Neuronal stem cell (in vitro differentiated cells): ENCODE results near the gene FAM161B.
"Not testable (repeated sequence)": the region's sequence is repeated elsewhere in the genome, so short reads cannot be mapped to it uniquely, and the experiment has no call there.

Experiments
- DNase-seq: peaks from one replicate; pipeline ENCODE4 v3.0.0-alpha.2; 2013; ENCODE audit warnings: low spot score
- H2AFZ ChIP-seq: one replicate; pipeline ENCODE4 v1.6.1; 2013; ENCODE audit warnings: mild to moderate bottlenecking, low read length, inconsistent platforms
- H2AK5ac ChIP-seq: 2 replicates; pipeline ENCODE4 v1.6.1; 2013; ENCODE audit warnings: low read depth, mild to moderate bottlenecking, inconsistent platforms, low read length, moderate library complexity, mixed read lengths
- H2BK120ac ChIP-seq: 2 replicates; pipeline ENCODE4 v1.6.1; 2013; ENCODE audit warnings: low read depth, mild to moderate bottlenecking, inconsistent platforms, low read length, moderate library complexity, mixed read lengths
- H2BK12ac ChIP-seq: one replicate; pipeline ENCODE4 v1.6.1; 2013; ENCODE audit warnings: low read length, inconsistent platforms
- H2BK15ac ChIP-seq: 2 replicates; pipeline ENCODE4 v1.6.1; 2013; ENCODE audit warnings: mild to moderate bottlenecking, low read length, inconsistent platforms, mixed read lengths
- H2BK5ac ChIP-seq: one replicate; pipeline ENCODE4 v1.6.1; 2013; ENCODE audit warnings: inconsistent platforms, mild to moderate bottlenecking, low read length, moderate library complexity
- H3K14ac ChIP-seq: one replicate; pipeline ENCODE4 v1.6.1; 2013; ENCODE audit warnings: low read length, inconsistent platforms
- H3K18ac ChIP-seq: 2 replicates; pipeline ENCODE4 v1.6.1; 2013; ENCODE audit warnings: low read length, inconsistent platforms
- H3K23ac ChIP-seq: 2 replicates; pipeline ENCODE4 v1.6.1; 2013; ENCODE audit warnings: low read depth, mild to moderate bottlenecking, mixed read lengths, low read length, inconsistent platforms; ENCODE audit not compliant: poor library complexity
- H3K27ac ChIP-seq: replicated peaks from 3 replicates; pipeline ENCODE4 v1.5.1; 2013; ENCODE audit warnings: low read length, inconsistent platforms
- H3K27me3 ChIP-seq, 3 experiments: 2 replicates each; pipeline ENCODE4 v1.6.1; 2013; ENCODE audit warnings: low read length in 3 of 3, mild to moderate bottlenecking in 2 of 3, inconsistent platforms in 1 of 3, low read depth in 1 of 3, mixed read lengths in 1 of 3, moderate library complexity in 1 of 3; ENCODE audit not compliant: control insufficient read depth in 3 of 3, insufficient read depth in 3 of 3
- H3K36me3 ChIP-seq, 2 donors: replicated peaks in 1 of 2; 2 replicates each; pipeline ENCODE4 v1.6.1; 2013; ENCODE audit warnings: low read length in 2 of 2; ENCODE audit not compliant: control insufficient read depth in 2 of 2, insufficient read depth in 2 of 2
- H3K4ac ChIP-seq: 2 replicates; pipeline ENCODE4 v1.6.1; 2013; ENCODE audit warnings: inconsistent platforms, mild to moderate bottlenecking, low read length, moderate library complexity
- H3K4me1 ChIP-seq, 2 donors: 1 replicate in 1 of 2; 2 replicates in 1 of 2; pipeline ENCODE4 v1.6.1; 2013; ENCODE audit warnings: low read length in 2 of 2, low read depth in 1 of 2; ENCODE audit not compliant: control insufficient read depth in 2 of 2, insufficient read depth in 1 of 2
- H3K4me2 ChIP-seq: one replicate; pipeline ENCODE4 v1.6.1; 2013; ENCODE audit warnings: mild to moderate bottlenecking, low read length, inconsistent platforms; ENCODE audit not compliant: insufficient read depth, poor library complexity, severe bottlenecking
- H3K4me3 ChIP-seq, 2 donors: 2 replicates each; pipeline ENCODE4 v1.5.1; 2013; ENCODE audit warnings: low read length in 2 of 2, mild to moderate bottlenecking in 2 of 2, inconsistent platforms in 1 of 2, moderate library complexity in 1 of 2
- H3K79me1 ChIP-seq: one replicate; pipeline ENCODE4 v1.6.1; 2013; ENCODE audit warnings: low read depth, mild to moderate bottlenecking, inconsistent platforms, low read length, moderate library complexity
- H3K9ac ChIP-seq: one replicate; pipeline ENCODE4 v1.6.1; 2013; ENCODE audit warnings: mild to moderate bottlenecking, low read depth, low read length, inconsistent platforms; ENCODE audit not compliant: poor library complexity
- H3K9me3 ChIP-seq, 2 donors: replicated peaks in 1 of 2; 2 replicates each; pipeline versions ENCODE3 to v1.6.1; 2013; ENCODE audit warnings: low read length in 2 of 2, mild to moderate bottlenecking in 2 of 2, inconsistent platforms in 1 of 2, low read depth in 1 of 2, mixed read lengths in 1 of 2, moderate library complexity in 1 of 2; ENCODE audit not compliant: control insufficient read depth in 2 of 2, insufficient read depth in 1 of 2
- H4K8ac ChIP-seq: one replicate; pipeline ENCODE4 v1.6.1; 2013; ENCODE audit warnings: low read depth, mild to moderate bottlenecking, inconsistent platforms, low read length, moderate library complexity
- H4K91ac ChIP-seq: one replicate; pipeline ENCODE4 v1.6.1; 2013; ENCODE audit warnings: low read length, low read depth, mild to moderate bottlenecking, inconsistent platforms; ENCODE audit not compliant: poor library complexity
- WGBS, 2 donors: extraction: QIAGEN DNeasy Blood & Tissue Kit; methylation state at CpG; one replicate each; pipeline ENCODE4 v1.1.7; 2013; ENCODE audit warnings: missing lambda C conversion rate in 2 of 2, mixed read lengths in 1 of 2; ENCODE audit not compliant: insufficient read length in 2 of 2, insufficient replicate concordance in 1 of 2; ENCODE audit errors: extremely low coverage in 2 of 2; 5-methylcytosine and 5-hydroxymethylcytosine counted together

Gene FAM161B

DNA sequence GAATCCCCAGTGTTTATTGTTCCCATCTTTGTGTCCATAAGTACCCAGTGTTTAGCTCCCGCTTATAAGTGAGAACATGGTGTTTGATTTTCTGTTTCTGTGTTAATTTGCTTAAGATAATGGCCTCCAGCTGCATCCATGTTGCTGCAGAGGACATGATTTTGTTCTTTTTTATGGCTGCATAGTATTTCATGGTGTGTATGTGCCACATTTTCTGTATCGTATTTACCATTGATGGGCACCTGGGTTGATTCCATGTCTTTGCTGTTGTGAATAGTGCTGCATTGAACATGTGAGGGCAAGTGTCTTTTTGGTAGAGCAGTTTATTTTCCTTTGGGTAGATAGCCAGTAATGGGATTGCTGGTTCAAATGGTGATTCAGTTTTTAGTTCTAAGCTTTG, 30.4 kb downstream of the FAM161B start:
- no CpG with 5 or more reads among the region's 2 CpGs for WGBS, 2 donors
- not testable (repeated sequence) for H3K23ac ChIP-seq, H3K4ac ChIP-seq, H3K4me3 ChIP-seq, H2BK12ac ChIP-seq, H4K91ac ChIP-seq, H2BK15ac ChIP-seq, H3K9me3 ChIP-seq, H3K9ac ChIP-seq, H3K79me1 ChIP-seq, H2AK5ac ChIP-seq, DNase-seq, H3K27ac ChIP-seq, H2BK5ac ChIP-seq, H2AFZ ChIP-seq, H2BK120ac ChIP-seq, H3K4me1 ChIP-seq, H3K4me2 ChIP-seq, H4K8ac ChIP-seq, H3K18ac ChIP-seq, H3K27me3 ChIP-seq, H3K14ac ChIP-seq
- H3K36me3 ChIP-seq: peaks cover 26 to 95% of the 10 kb centered on the region in 2 donors

DNA sequence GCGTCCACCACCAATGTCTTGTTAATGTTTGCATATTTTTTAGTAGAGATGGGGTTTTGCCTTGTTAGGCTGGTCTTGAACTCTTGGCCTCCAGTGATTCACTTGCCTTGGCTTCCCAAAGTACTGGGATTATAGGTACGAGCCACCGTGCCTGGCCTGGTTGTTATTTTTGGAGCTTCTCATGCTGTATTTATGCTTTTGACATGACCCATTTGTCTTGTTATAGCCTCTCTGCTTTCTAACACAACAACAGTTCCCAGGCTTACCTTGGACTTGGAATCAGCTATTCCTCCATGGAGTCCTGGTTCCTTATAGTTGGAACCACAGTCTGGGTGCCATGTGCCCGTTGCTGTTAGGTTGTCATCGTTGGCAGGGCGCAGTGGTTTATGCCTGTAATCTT, 33.6 kb downstream of the FAM161B start:
- no peak overlapping the region for H3K14ac ChIP-seq

DNA sequence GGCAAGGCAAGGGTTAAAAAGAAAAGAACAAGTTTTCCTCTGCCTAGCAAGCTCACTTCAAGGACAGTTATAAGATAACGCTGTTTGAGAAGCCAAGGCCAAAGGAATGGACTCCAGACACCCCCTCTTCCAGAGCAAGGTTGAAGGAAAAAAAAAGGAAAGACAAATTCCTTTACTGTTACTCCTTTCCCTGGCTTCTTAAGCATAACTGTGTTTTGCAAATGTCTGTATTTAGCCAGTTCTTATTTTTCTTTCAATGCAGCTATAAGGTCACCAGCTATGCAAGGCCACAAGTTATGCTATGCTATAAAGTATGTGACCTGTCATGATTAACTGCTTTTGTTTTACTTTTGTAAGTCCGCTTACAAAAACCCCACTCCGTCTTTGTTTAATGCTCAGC, 36.6 kb downstream of the FAM161B start:
- no peak overlapping the region for H4K91ac ChIP-seq
- no peak overlapping the region for H3K23ac ChIP-seq
- no peak for DNase-seq
- H3K4me2 ChIP-seq: no peak overlapping the region
- no peak overlapping the region for H2AFZ ChIP-seq
- no peak overlapping the region for H3K4me3 ChIP-seq
- H3K27me3 ChIP-seq: no peaks in the 10 kb centered on the region
- H3K9ac ChIP-seq: no peak overlapping the region
- H3K4me1 ChIP-seq: no peaks in the 10 kb centered on the region
- no peak overlapping the region for H3K14ac ChIP-seq
- H3K36me3 ChIP-seq: peaks cover 15 to 94% of the 10 kb centered on the region in 2 donors
- H3K27ac ChIP-seq: no peak overlapping the region
- no CpG with 5 or more reads among the region's 3 CpGs for WGBS, 2 donors
- H2BK120ac ChIP-seq: no peak overlapping the region
- no peak overlapping the region for H2BK12ac ChIP-seq
- H2BK15ac ChIP-seq: no peak overlapping the region
- no peak overlapping the region for H2AK5ac ChIP-seq
- no peak overlapping the region for H3K4ac ChIP-seq
- peaks cover 2% of the 10 kb centered on the region for H3K79me1 ChIP-seq
- H4K8ac ChIP-seq: no peak overlapping the region
- no peak overlapping the region for H3K18ac ChIP-seq
- H2BK5ac ChIP-seq: no peak overlapping the region
- no peaks in the 10 kb centered on the region for H3K9me3 ChIP-seq

More for the DNA sequence above, 33.6 kb downstream of the FAM161B start:
- Histone ChIP-seq H3K79me1 (peaks cover 2% of the 10 kb centered on the region), H2AK5ac (no peak overlapping the region), H4K8ac (no peak overlapping the region), H3K18ac (no peak overlapping the region), H3K36me3 (peaks cover 13 to 94% of the 10 kb centered on the region in 2 donors), H3K9ac (no peak overlapping the region), H3K4me1 (no peaks in the 10 kb centered on the region), H3K27ac (no peak overlapping the region), H2AFZ (no peak overlapping the region), H2BK5ac (no peak overlapping the region), H4K91ac (no peak overlapping the region), H3K27me3 (no peaks in the 10 kb centered on the region), H3K9me3 (no peaks in the 10 kb centered on the region), H3K4me3 (no peak overlapping the region), H3K4me2 (no peak overlapping the region), H2BK15ac (no peak overlapping the region), H2BK12ac (no peak overlapping the region), H2BK120ac (no peak overlapping the region), H3K23ac (no peak overlapping the region), H3K4ac (no peak overlapping the region)
- DNase-seq: no peak
- WGBS, 2 donors: no CpG with 5 or more reads among the region's 6 CpGs

DNA sequence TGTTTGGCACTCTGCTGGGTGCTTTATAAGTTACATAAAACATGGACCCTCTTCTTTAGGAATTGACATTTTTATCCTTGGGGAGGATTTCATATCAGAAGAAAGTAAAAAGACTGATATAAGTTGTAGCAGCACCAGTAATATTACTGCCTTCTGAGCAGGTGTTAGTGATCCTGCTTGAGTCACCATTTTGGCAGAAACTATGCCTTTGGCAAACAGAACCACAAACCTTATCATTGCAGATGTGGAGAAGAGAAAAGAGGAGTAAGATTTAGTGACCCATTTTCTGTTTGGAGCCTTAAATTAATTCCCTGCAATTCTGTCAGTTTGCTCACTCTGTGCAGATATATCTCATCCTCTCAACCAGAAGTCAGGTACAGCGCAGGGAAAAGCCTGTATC, 40.2 kb downstream of the FAM161B start:
- Histone ChIP-seq H3K4me3 (no peak overlapping the region), H3K4ac (no peak overlapping the region), H4K8ac (no peak overlapping the region), H2AFZ (no peak overlapping the region), H3K4me2 (no peak overlapping the region), H4K91ac (no peak overlapping the region), H3K79me1 (peaks cover 2% of the 10 kb centered on the region), H3K23ac (no peak overlapping the region), H2BK12ac (no peak overlapping the region), H2BK15ac (no peak overlapping the region), H3K9ac (no peak overlapping the region), H3K18ac (no peak overlapping the region), H3K36me3 (peaks cover 28 to 94% of the 10 kb centered on the region in 2 donors), H3K27ac (no peak overlapping the region), H3K4me1 (no peaks in the 10 kb centered on the region), H2AK5ac (no peak overlapping the region), H2BK120ac (no peak overlapping the region), H2BK5ac (no peak overlapping the region), H3K27me3 (no peaks in the 10 kb centered on the region), H3K9me3 (no peaks in the 10 kb centered on the region), H3K14ac (no peak overlapping the region)
- no CpG with 5 or more reads among the region's 1 CpG for WGBS, 2 donors
- DNase-seq: no peak
